Vagina (tissue), 2 donors: ENCODE results near the gene PSMB4. TPM values are rescaled to one million over a fixed set of nuclear protein-coding genes. Genes with fewer than 3 reads are reported as not detected.
A peak's percentile ranks its signal among the peaks of the same experiment; 100 is the strongest.

ENCODE experiments used
- DNase-seq, 2 donors: peaks; one replicate each; pipeline ENCODE4 v3.0.0-alpha.2; 2017; ENCODE audit errors: extremely low spot score in 2 of 2
- H3K27ac ChIP-seq: fragments of 200-600 bp; sonication (generic); one replicate; pipeline ENCODE4 v1.5.1; 2019
- H3K27me3 ChIP-seq: fragments of 200-600 bp; sonication (generic); one replicate; pipeline ENCODE4 v1.5.1; 2019
- H3K36me3 ChIP-seq, 2 donors: fragments of 200-600 bp; sonication (generic); one replicate each; pipeline ENCODE4 v1.5.1; 2017 to 2019
- H3K4me1 ChIP-seq: fragments of 200-600 bp; sonication (generic); one replicate; pipeline ENCODE4 v1.5.1; 2019
- H3K4me3 ChIP-seq, 2 donors: fragments of 200-600 bp; sonication (generic); 1 replicate in 1 of 2; 2 replicates in 1 of 2; pipeline ENCODE4 v1.5.1; 2016 to 2019
- H3K9me3 ChIP-seq: fragments of 200-600 bp; sonication (generic); one replicate; pipeline ENCODE4 v1.5.1; 2019
- POLR2A ChIP-seq, 2 donors: fragments of 450-650 bp; IDR thresholded peaks; one replicate each; pipeline ENCODE4 v1.6.1; 2017; ENCODE audit warnings: antibody characterized with exemption in 2 of 2, mild to moderate bottlenecking in 2 of 2, moderate library complexity in 2 of 2
- POLR2AphosphoS5 ChIP-seq, 2 donors: sonication (generic); formaldehyde crosslinking; IDR thresholded peaks; one replicate each; pipeline ENCODE4 v1.9.0; 2017; ENCODE audit warnings: antibody characterized with exemption in 2 of 2, mild to moderate bottlenecking in 2 of 2, low read depth in 1 of 2; ENCODE audit not compliant: insufficient read depth in 1 of 2
- intact Hi-C: fragments of 100-400 bp; cut with DNase I; formaldehyde crosslinking; loops from one replicate; pipeline ENCODE4 v1.15.1; 2023
- total RNA-seq: library from RNA; depleted of rRNA; stranded (reverse); fragments of >200 nt; gene quantifications from one replicate; pipeline ENCODE4 v1.2.3, GENCODE V29; 2016
- TF ChIP-seq, protein P1 (sequence below), 3 experiments: fragments of 450-650 bp in 2 of 3; fragments of 200-600 bp in 1 of 3; sonication (generic) in 1 of 3; IDR thresholded peaks; one replicate each; pipeline ENCODE4 v1.5.1; 2017 to 2019; ENCODE audit warnings: antibody characterized with exemption in 3 of 3, mild to moderate bottlenecking in 2 of 3, moderate library complexity in 2 of 3

Gene PSMB4
- total RNA-seq, 1 donor from 2014 or later: 292 TPM

DNA sequence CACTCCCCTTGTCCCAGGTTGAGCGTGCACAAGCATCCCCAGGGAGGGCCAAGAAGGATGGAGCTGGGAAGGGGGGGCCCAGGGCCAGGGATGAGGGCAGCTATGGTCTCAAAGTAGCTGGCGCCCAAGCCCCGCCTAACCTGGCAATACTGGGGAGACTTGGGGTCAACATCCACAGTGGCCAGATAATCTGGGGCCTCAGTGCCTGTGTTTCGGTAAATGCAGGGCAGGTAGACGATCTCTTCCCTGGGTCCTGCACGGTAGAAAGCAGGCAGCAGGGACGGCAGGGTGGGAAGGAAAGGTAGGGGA is 30.1 kb upstream of the PSMB4 start:
- intact Hi-C loops: no loop called here
- H3K27ac ChIP-seq: no peak overlapping the region

DNA sequence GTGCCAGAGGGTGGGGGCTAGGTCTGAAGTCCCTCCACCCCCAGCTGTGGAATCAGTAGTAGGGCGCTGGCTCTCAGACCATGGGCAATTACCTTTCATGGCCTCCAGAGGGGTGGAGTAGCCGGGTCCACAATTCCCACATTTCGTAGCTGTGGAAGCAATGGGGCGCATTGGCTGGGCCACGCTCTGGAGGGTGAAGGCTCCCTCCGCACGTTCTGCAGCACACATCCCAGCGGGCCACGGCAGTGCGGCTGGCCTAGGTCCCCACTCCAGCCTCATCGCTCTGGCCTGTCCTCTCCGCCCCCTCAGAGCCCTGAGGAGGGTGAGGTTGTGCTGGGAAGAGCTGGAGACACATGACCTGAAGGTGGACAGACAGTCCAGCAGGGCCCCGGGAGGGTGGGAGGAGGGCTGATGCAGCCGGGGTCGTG is 29.7 kb upstream of the PSMB4 start:
- Histone ChIP-seq H3K27me3 (no peaks in the 10 kb centered on the region), H3K4me3 (no peak overlapping the region), H3K27ac (peak overlapping the region; percentile 80), H3K36me3 (peaks cover 0 to 11% of the 10 kb centered on the region in 2 donors), H3K4me1 (peaks cover 56% of the 10 kb centered on the region), H3K9me3 (no peaks in the 10 kb centered on the region)
- DNase-seq: no peak
- intact Hi-C loops: no loop called here
- TF ChIP-seq POLR2A (IDR thresholded peaks at IDR 0.05): no peak
- TF ChIP-seq, protein P1, sequence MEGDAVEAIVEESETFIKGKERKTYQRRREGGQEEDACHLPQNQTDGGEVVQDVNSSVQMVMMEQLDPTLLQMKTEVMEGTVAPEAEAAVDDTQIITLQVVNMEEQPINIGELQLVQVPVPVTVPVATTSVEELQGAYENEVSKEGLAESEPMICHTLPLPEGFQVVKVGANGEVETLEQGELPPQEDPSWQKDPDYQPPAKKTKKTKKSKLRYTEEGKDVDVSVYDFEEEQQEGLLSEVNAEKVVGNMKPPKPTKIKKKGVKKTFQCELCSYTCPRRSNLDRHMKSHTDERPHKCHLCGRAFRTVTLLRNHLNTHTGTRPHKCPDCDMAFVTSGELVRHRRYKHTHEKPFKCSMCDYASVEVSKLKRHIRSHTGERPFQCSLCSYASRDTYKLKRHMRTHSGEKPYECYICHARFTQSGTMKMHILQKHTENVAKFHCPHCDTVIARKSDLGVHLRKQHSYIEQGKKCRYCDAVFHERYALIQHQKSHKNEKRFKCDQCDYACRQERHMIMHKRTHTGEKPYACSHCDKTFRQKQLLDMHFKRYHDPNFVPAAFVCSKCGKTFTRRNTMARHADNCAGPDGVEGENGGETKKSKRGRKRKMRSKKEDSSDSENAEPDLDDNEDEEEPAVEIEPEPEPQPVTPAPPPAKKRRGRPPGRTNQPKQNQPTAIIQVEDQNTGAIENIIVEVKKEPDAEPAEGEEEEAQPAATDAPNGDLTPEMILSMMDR (IDR thresholded peaks at IDR 0.05): no peak
- no peak for TF ChIP-seq POLR2AphosphoS5 (IDR thresholded peaks at IDR 0.05; ENCODE audit: insufficient read depth in 1 of 2, low read depth in 1 of 2)

More for the DNA sequence above, 30.1 kb upstream of the PSMB4 start:
- no peak for DNase-seq
- Histone ChIP-seq H3K4me1 (peaks cover 55% of the 10 kb centered on the region), H3K36me3 (peaks cover 0 to 13% of the 10 kb centered on the region in 2 donors), H3K4me3 (no peak overlapping the region), H3K9me3 (no peaks in the 10 kb centered on the region), H3K27me3 (no peaks in the 10 kb centered on the region)
- TF ChIP-seq, protein P1 (IDR thresholded peaks at IDR 0.05): no peak

DNA sequence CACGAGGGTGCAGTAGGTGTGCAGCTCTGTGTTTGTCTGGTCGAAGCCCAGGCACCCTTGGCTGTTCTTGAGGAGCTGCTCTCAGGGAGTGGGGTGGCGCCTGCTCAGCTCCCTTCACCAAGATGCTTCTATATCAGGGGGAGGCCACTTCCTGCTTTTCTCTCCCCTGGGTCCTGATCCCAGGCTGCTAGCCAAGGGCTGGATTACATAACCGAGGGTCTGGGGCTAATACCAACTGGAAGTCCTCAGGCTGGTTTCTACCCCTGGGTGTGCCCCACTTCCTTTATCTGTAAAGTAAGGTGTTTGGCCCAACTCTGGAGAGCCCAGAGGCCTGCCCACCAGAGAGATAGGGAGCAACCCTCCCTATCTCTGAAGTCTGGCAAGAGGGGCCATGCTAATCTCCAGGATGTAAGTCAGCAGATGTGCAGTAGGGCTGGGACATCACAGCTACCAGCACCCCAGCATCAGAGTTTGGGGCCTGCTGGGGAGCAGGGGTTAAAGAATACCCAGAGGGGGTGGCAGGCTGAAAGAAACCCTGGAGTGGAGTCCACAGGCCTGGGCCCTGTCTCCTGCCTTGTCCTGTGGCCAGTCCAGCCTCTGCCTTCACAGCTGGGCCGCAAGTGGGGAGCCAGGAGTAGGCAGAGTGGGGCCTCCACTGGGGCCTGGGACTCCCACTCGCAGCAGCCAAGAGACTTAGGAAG is 29.0 kb upstream of the PSMB4 start:
- DNase-seq: no peak
- no peaks in the 10 kb centered on the region for H3K9me3 ChIP-seq
- no peaks in the 10 kb centered on the region for H3K27me3 ChIP-seq
- intact Hi-C loops: no loop called here
- H3K27ac ChIP-seq: peak overlapping the region; percentile 80
- H3K4me1 ChIP-seq: peaks cover 56% of the 10 kb centered on the region
- peaks cover 0 to 4% of the 10 kb centered on the region in 2 donors for H3K36me3 ChIP-seq
- no peak overlapping the region for H3K4me3 ChIP-seq
- TF ChIP-seq POLR2AphosphoS5 (IDR thresholded peaks at IDR 0.05; ENCODE audit: insufficient read depth in 1 of 2, low read depth in 1 of 2) (no peak), POLR2A (IDR thresholded peaks at IDR 0.05) (no peak)
- TF ChIP-seq, protein P1 (IDR thresholded peaks at IDR 0.05): no peak

DNA sequence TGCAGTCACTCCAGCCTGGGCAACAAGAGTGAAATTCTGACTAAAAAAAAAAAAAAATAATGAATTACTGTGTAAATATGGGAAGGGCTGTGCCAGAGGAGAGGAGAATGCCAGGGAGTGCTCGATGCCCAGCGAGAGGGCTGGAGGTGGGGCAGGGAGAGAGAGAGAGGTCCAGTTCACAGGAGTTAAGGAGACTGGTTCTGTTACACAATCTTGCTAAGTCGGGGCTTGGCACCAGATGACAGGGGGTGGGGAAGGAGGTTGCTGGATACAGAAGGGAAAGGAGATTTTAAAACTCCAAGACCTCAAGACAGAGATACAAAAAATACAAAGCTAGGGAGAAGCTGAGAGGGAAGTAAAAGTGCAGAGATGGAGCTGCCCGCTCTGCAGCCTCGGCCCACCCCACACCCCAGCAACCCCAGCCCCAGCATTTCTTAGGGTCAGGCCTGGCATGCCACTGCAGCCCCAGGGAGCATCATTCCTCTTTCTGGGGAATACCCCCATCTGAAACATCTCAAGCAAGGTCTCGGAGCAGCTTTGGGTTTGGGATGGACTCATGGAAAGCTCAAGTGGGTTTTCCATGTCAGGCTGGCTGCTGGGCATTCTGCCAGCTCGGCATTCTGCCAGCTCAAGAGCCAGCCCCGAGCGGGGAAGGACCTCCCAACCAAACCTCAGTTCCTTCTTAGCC is 27.9 kb upstream of the PSMB4 start:
- H3K4me1 ChIP-seq: peaks cover 56% of the 10 kb centered on the region
- H3K27me3 ChIP-seq: no peaks in the 10 kb centered on the region
- no peaks in the 10 kb centered on the region for H3K36me3 ChIP-seq
- H3K9me3 ChIP-seq: no peaks in the 10 kb centered on the region
- H3K4me3 ChIP-seq: peak overlapping the region; percentile 43 to 48
- TF ChIP-seq POLR2AphosphoS5 (IDR thresholded peaks at IDR 0.05; ENCODE audit: insufficient read depth in 1 of 2, low read depth in 1 of 2) (no peak), POLR2A (IDR thresholded peaks at IDR 0.05) (no peak)
- TF ChIP-seq, protein P1 (IDR thresholded peaks at IDR 0.05): no peak
- intact Hi-C loops: no loop called here
- peak overlapping the region; percentile 80 for H3K27ac ChIP-seq
- DNase-seq: no peak
